GM18519 (cell line): Measurements from ENCODE around the gene LOXL1.
A peak's percentile ranks its signal among the peaks of the same experiment; 100 is the strongest.
"Not testable (repeated sequence)": the region's sequence is repeated elsewhere in the genome, so short reads cannot be mapped to it uniquely, and the experiment has no call there.

Experiments used
- ATAC-seq: cut with Tn5 transposase; IDR thresholded peaks from one replicate; pipeline ENCODE4 v1.9.1; 2021; ENCODE audit warnings: mild to moderate bottlenecking, moderate library complexity; ENCODE audit not compliant: unreplicated experiment, low FRiP score

The LOXL1 gene

DNA sequence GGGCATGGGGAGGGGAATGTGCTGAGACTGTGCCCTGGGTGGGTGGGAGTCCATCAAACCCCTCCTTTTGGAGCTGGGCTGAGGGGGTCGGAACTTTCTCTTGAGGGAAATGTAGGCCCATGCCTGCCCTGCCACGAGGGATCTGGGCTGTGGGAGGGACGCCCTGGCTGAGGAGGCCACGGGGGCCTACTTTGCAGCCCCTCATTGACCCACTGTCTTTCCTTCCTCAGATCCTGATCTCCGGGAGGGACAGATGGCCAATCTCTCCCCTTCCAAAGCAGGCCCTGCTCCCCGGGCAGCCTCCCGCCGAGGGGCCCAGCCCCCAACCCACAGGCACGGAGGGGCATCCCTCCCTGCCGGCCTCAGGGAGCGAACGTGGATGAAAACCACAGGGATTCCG is 25.3 kb downstream of the LOXL1 start:
- no peak for ATAC-seq

- ATAC-seq = no peak
Measured at GRCh38 chr15:73952171-73952912, 26.1 kb downstream of the LOXL1 start.

- ATAC-seq = no peak
Measured at GRCh38 chr15:73952913-73953750, 26.9 kb downstream of the LOXL1 start.

- no peak for ATAC-seq
Measured at GRCh38 chr15:73954188-73955145, 28.2 kb downstream of the LOXL1 start.

DNA sequence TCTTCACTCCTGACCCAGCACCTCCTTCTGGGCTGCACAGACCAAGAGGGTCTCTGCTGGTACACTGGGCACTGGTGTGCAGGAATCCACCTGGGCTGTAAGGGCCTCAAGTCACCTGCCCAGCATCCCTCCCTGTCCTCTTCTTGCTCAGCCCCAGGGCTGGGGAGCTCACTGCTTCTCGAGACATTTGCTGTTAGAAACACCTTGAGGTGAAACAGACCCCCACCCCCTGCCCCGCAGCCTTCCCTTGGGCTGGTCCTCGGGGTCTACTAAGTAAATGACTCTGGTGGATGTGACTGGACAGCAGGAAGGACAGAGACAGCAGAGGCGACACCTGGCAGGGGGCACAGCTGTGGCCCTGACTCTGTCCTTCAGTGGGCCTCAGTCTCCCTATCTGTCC is 29.1 kb downstream of the LOXL1 start:
- ATAC-seq = no peak

GRCh38 chr15:73955861-73956742 is 29.8 kb downstream of the LOXL1 start:
- ATAC-seq = no peak

GRCh38 chr15:73956743-73957135 is 30.5 kb downstream of the LOXL1 start:
- no peak for ATAC-seq

GRCh38 chr15:73957276-73957675 is 31.0 kb downstream of the LOXL1 start:
- no peak for ATAC-seq

DNA sequence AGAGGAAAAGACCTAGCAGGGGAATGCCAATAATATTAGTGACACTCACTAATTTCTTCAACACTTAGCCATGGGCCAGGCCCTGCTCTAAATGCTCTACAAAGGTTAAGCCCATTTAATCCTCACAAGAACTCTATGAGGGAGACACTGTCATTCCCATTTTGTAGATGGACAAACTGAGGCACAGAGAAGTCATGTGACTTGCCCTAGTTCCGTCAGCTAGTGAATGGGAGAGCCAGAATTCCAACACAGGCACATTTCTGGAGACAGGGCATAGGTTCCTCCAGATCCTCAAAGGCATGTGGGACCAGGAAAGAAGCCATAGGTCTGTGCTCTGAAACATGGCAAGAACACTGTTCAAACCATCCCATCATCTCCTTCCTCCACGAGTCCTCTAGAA is 31.5 kb downstream of the LOXL1 start:
- ATAC-seq = no peak

- no peak for ATAC-seq
Measured at GRCh38 chr15:73959012-73959581, 32.8 kb downstream of the LOXL1 start.

- no peak for ATAC-seq
Measured at GRCh38 chr15:73959801-73960200, 33.5 kb downstream of the LOXL1 start.

GRCh38 chr15:73960472-73961070 is 34.3 kb downstream of the LOXL1 start:
- ATAC-seq = not testable (repeated sequence)

DNA sequence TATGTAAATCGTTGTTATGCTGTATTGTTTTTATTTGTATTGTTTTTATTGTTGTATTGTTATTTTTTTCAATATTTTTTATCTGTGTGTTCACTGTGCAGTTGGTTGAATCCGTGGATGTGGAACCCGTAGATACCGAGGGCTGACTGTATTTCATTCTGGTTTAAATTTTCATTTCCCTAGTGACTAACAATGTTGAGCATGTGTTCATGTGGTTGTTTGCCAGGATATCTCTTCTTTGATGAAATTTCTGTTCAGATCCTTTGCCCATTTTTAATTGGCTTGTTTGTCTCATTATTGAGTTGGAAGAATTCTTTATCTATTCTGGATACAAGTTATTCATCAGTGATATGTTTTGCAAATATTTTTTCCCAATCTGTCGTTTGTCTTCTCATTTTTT is 36.2 kb downstream of the LOXL1 start:
- ATAC-seq = no peak

GRCh38 chr15:73964736-73965093 is 38.5 kb downstream of the LOXL1 start:
- ATAC-seq = peak; percentile 47

DNA sequence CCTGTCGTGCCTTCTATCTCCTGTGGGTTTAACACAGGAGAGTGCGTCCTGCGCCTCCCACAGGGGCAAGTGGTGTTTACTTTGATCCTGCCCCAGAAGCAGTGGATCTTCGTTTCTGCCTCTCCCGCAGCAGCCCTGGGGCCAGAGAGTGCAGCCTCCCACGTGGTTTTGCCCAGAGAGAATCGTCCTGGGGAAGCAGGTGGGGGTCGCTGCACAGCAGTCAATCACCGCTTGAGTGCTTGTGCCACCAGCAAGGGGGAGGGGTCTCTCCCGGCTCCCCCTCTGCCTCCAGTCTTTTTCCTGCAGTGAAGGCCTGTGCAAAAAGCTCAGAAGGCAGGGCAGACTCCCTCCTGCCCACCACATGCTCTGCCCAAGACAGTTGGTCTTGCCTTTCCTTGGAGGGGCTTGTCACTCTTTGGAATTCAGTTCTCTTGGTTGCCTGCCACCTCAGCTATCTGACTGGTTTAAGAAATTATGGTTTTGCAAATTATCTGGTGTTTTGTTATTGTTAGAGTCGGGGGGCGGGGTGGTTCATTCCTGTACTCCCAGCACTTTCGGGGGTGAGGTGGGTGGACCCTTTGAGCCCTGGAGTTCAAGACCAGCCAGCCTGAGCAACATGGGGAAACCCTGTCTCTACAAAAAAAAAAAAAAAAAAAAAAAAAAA is 39.0 kb downstream of the LOXL1 start:
- no peak for ATAC-seq

GRCh38 chr15:73965758-73966113 is 39.5 kb downstream of the LOXL1 start:
- ATAC-seq = no peak

DNA sequence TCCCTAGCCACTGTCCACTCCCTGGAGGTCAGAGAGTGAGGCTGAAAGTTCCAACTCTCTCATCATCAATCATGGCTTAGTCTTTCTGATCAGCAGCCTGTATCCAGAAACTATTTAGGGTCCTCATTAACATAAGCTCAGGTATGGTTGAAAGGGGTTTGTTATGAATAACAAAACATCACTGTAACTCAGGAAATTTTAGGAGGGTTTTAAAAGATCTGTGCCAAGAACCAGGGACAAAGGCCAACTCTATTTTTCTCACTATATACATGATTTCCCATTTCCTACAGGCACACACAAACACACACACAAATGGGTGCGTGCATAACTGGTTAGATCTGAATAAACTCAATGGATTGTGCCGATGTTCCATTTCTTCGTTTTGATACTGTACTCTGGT is 42.2 kb downstream of the LOXL1 start:
- ATAC-seq = no peak

DNA sequence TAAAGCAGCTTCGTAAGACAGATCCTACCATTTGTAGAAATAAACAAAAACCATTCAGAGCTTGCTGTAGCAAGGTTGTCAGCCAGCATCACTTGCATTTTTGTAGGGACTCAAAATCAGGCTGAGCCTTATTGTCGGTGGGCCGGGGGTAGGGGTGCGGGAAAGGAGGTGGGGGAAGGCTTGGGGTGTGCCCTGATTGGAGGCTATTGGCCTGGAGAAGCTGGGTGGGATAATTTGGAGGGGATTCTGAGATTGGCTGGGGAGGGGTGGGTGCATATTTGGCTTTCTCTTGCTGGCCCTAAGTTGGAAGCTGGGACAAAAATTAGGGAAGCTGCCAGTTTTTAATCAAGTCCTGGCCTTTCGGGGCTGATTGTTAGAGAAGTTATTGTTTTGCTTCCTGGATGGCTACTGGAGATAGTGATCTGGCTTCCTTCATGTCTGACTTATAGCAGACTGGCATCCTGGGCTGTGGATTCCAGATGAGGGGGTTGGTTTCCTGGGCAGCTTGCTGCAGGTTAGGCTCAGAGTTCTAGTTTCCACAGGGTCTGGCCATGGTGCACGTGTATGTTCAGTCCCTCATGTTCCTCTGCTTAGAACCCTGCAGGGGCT is 43.0 kb downstream of the LOXL1 start:
- ATAC-seq = no peak
